HG03469 (cell line): ENCODE measurements around the gene SCTR.

Experiments
- ATAC-seq: cut with Tn5 transposase; IDR thresholded peaks from one replicate; pipeline ENCODE4 v1.9.1; 2021; ENCODE audit warnings: mild to moderate bottlenecking, moderate library complexity, moderate number of reproducible peaks; ENCODE audit not compliant: unreplicated experiment

SCTR gene

DNA sequence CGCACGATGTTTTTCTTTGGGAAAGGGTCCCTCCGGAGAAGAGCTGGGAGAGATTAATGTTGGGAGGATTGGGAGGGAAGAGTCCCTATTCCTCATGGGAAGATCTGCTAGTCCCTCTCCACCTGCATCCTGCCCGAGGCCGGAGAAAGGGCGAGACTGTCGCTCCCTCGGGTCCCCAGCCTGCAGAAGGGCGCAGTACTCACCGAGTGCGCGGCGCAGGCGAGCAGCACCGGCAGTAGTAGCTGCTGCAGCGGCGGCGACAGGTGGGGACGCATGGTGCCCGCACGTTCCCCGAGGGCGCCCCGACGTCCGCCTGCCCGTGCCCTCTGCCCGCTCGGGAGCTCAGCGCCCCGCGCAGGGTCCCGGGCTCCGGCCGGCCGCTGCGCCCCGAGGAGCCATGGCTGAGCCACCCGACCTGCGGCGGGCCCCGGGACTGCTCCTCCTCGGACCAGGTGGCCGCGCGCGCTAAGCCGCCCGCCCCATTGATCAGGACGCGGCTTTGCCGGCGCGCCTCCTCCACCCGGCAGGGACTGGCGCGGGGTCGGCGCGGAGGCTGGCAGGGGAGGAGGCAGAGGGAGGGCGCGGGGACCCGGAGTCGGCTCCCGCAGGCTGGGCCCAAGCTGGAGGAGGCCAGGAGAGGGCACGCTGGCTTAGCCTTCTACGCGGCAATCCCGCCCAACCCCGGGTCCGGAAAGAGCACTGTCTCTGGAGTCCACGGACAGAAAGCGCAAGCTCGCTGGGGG, at the start of gene SCTR:
Gene SCTR, minus strand, starts transcription at position 532 of the 743 bp plus-strand sequence. Its CDS starts 257 bp downstream, at position 275.
- no peak for ATAC-seq

DNA sequence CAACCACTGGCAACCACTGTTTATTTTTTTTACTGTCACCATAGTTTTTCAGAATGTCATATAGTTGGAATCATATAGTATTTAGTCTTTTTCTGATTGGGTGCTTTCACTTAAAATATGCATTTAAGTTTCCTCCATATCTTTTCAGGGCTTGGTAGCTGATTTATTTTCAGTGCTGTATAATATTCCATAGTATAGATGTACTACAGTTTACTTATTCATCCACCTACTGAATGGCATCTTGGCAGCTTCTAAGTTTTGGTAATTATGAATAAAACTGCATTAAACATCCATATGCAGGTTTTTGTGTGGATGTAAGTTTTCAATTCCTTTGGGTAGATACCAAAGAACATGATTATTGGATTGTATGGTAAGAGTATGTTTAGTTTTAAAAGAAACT, 43.0 kb upstream of the SCTR start:
- ATAC-seq = no peak

DNA sequence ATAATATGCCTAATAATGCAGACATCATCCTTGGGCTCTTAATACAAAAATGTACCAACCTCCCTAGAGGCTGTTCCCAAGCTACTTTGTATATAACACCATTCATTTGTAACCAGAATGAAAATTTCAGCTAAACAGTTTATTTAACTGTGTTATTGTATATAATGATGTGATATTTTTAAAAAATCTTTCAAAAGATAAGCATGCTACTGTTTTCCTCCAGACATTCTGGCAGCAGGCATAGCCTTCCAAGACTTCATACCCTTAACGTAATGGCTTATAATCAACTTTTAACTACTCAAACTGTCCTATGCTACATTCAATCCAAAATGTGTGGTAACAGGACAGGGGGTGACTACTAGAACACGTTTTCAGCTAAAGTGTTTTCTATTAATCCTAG, 41.2 kb upstream of the SCTR start:
- no peak for ATAC-seq

DNA sequence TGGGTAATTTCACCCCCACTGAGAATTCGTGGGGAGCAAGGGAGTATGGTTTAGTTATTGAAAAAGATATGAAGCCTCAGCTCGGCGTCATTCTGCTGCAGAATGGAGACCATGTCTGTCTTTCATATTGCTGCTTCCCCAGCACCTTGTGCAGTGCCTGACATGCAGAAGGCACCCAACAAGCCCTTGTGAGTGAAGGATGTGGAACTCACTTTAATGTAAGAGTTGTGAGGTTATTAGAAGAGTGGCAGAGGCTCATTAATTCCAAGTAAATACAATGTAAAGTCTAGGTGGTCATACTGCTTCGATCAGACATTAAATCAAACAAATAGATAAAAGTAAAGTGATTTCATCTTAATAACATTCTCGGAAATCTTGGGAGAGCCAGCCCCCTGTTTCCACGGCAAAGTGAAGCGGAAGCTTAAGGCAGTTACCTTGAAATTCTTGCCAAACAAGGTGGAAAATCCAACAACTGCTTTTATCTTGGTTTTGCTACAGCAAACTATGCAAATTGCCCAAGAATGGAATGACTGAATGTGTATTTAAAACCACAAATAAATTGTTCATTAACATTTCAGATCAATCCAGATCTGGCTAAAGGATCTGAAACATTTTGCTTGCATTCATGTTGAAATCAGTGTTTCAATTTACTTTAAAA, 29.5 kb upstream of the SCTR start:
- ATAC-seq = no peak

DNA sequence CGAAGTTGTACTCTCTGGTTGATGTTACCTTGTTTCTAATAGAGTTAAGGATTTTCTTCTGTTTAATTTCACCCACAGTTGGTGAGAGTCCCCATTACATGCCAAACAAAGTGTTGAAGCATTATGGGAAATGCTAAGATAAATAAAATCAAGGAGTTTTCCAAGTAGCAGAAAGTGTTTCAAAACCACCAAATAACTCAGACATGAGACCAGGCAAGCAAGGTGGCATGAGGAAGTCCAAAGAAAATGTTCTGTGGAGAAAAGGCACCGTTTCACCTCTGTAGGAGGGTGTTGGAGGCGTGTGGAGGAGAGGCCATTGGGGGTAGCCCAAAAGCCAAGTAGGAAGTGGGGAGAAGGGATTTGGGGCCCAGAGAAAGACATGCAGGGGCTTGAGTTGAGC, 28.6 kb upstream of the SCTR start:
- ATAC-seq = no peak

DNA sequence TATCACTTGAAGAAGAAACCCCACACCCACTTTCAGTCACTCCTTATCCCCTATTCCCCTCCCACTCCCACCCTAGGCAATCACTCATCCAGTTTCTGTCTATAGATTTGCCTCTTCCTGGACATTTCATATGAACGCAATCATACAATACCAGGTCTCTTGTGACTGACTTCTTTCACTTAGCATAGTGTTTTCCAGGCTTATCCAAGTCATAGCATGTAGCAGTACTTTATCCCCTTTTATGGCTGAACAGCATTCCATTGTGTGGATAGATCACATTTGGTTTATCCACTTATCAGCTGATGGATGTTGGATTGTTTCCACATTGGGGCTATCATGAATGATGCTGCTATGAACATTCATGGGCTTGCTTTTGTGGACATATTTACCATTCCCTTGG, 26.6 kb upstream of the SCTR start:
- no peak for ATAC-seq

DNA sequence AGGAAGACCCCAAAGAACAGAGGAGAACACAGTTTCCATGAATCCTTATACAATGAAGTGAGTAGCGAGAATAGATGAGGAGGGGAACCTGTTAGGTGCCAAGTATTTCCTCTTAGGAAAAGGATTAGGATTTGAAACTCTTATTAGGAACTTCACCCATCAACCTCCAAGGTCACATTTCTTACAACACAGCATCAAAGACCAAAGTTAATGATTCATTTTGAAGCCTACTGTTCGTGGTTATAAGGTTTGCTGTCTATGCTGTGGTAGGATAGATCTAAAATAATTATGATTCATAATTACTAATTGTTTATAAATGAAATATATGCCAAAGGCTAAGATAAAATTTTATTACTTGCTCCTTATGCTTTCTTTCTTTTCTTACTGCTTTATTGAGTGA, 26.1 kb upstream of the SCTR start:
- ATAC-seq = no peak

DNA sequence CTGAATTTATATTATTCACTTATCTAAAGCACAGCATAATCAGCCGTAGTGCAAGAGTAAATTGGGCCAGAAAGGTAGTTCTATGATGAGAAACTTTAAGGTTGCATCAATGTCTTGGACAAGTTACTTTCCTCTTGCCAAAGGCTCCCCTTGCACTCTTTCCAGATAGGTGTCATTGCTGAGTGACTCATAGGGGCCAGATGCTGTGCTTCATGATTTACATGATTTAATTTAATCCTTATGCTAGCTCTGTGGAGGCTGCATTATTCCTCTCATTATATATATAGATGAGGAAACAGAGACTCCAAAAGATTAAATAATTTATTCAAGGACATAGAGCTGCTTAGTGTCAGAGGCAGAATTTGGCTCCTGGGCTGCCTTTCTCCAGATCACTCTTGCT, 25.0 kb upstream of the SCTR start:
- ATAC-seq = no peak

DNA sequence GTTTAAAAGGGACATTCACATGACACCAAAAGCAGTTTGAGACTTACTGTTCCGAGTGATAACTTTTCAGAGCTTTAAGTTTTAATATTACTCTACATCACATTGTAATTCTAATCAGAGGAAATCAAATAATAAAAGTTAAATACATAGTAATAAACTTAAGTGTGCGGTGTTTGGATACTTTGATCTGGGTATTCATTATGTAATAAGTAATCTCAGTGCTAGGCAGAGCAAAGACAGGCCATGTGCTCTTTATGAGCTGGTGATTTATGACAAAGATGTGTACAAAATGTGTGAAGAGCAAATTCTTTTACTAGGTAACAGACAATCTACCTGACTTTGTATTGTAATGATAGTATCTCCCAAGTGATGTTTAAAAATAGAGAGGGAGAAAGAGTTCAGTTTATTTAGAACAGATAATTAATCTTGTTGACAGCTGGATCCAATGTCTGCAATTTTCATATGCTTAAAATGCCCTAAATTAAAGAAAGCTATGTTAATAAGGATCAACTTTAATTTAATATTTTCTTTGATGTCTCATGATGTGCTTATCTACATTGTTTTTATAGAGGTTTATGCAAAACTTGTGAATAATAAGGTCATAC, 24.3 kb upstream of the SCTR start:
- ATAC-seq = no peak

DNA sequence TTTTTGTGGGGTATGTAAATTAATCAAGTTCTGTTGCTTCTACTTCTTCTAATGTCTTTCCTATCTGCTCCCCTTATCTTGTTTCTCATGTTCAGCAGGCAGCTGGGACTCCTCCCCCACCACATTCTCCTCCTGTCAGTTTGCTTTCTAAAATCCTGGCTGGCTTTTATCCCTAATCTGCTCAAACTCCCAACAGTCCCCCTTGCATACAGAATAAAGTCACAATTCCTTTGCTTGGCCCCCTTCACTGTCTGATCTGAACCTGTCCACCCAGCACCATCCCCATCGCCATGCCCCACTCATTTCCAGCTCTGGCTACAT, 22.1 kb upstream of the SCTR start:
- no peak for ATAC-seq

DNA sequence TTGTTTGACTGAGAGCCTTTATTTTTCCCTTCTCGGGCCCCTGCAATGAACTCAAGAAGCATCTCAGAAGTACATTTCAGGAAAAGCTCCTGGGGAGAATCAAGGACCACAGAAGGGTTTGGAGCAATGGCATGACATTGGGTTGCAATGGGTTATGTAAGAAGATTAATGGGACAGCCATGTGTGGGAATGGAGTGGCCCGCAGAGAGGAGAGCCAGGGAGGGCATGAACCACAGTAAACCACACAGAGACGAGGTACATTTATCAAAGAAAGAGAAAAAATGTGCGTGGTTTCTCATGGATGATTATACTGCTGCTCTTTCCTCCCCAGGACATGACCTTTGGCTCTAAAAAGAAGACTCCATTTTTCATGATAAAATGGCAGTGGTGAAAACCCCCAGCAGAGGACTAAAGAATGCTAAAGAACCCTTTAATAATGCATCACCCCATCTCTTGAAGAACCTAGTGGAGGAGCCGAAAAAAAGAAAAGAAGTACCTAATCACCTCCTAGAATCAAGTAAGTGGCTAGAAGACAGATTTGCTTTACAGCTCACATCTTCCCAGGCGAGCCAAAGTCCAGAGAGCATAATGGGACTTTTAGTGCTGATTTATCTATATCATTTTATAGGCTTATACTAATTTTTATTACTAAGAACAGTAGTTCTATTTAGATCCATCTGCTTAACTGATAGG, 21.6 kb upstream of the SCTR start:
- ATAC-seq = no peak

DNA sequence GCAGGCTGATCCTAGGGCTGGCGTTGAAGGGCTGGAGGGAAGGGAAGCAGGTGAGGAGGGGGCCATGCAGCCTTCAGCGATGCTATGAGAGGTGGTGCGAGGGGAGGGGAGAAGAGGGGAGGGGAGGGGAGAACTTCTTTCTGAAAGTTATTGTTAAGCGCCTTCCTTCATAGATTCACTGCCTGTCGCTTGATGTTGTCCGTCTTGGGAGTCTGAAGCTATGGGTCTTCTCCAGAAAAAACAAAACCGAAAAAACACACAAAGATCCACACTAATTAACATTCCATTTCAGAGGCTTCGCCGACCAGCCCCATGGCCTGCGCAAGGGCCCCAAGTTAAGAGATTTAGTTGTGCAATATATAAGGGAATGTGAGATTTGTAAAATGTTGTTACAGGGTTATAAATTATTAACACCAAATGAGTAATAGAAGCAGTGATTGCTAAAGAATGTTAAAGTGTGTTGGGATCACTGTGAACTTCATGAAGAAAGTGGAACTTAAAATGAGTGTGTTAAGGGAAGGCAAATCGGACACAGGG, 20.7 kb upstream of the SCTR start:
- ATAC-seq = no peak

DNA sequence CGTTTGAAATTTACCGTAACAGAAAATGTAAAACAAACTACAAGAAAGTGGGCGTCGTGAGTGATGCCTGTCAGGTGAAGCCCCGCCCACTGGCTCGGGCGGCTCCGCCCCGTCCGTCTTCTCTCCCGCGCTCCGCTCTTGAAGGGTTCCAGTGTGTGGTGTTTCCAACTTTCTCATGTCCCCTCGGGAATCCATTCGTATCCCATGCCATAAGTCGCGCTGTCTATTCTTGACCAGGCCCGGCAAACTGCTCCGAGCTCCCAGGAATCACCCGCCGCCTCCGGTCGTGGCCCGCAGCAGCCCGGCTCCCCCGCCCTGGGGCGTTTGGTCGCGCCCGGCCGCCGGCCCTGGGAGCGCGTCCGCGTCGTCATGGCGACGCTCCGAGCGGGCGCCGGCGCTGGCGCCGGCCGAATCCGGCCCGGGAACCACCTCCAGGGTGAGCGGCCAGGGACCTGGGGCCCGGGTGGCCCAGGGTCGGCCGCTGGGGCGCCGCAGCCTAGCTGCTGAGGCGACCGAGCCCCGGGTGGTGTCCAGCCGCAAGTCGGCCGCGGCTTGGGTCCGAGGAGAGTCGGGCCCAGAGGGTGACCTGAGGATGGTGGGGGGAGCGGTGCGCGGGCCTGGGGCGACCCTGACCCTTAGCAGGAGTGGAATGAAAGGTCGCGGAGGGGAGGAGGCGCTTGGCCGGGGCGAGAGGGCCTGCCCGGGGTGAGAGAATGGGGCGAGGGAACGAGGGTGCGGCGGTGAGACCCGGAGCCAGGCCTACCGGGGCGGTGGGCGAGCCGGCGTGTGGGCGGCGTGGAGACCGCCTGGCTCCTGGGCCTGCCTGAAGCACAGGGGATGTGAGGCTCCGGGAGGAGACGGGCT, 20.0 kb upstream of the SCTR start, which contains the start of gene CFAP221:
Gene CFAP221, plus strand, starts transcription at position 375 of the 864 bp plus-strand sequence. CDS start 1,683 bp downstream, outside the sequence.
- peak; percentile 46 for ATAC-seq

DNA sequence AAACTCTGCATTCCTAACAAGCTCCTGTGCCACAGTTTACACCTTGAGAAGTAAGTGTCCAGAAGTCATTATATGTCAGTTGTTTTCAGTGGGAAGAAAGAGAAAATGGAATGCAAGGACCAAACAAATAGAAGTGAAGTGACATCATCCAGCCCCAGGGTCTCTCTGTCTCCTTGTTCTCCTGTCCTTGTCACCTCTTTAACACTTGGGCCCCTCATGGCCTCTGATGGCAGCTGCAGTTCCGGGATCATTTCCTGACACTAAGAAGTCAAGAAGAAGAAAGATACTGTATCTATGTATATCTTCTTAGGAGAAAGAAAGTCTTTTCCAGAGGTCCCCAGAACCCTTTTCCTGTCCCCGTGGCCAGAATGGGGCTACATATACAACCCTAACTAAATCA, 17.2 kb upstream of the SCTR start:
- ATAC-seq = no peak

DNA sequence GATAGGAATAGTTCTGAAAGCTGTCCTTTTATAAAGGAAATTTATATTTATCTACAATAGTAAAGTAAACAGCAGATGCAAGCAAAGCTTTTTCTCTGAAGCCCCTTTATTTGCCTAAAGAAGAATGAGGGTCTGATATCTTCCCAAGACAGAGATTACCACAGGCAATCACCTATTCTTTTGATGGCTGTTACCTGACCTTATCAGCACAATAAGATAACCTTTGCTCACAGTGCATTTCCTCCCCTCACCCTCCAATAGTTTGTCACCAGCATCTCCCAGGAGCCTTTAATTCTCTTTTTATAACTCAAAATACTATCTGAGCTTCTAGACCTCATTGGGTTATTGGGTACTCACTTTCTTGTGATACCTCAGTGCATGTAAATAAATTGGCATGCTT, 13.5 kb upstream of the SCTR start:
- no peak for ATAC-seq

DNA sequence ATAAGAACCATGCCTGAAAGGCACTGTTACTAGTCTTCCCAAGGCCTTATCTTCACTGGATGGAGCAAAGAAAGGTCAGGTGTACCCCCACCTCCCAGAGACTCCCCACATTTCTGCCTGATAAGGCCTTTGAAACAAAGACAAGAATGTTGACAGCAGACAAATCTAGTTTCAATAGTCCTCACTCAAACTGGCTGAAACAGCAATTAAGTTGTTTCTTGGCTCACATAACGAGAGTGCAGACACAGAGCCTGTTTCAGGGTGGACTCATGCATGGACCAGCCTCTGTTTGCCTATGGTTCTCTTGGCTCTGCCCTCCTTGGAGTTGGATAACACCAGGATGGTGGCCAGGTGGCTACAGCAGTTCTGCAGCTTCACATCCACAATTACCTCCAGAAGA, 12.4 kb upstream of the SCTR start:
- no peak for ATAC-seq

DNA sequence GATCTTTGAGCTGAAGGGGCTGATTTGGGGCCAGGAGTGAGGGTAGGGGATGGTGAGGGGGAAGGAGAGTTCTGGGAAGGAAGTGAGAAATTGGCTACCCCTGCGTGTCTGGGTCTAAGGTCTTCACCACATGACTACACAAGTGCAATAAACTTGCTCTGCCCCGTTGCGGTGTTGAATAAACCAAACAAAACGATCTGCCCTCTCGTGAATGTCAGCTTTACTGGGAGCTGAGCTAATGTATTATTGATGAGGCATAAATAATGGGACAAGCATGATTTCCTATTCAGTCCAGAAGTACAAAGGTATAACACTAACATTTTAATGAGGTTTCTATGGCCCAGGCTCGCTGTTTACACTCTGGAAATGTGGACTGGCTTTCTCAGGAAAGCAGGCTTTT, 11.9 kb upstream of the SCTR start:
- no peak for ATAC-seq

DNA sequence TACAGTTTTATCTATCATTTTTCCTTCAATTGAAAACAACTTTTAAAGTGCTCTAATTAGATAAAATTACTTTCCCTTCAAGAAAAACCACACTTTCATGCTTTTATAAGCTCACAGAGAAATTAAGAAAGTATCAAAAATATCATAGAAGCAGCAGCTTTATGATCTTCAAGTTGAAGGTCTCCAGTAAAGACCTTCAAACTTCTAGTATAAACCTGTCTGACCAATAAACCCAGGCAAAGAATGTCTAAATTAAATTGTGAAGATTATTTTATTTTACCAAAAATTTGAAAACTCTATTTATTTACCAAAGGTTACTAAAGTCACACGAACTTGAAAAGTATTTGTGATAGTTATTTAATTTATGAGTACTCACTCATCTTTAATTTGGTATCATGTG, 9.3 kb upstream of the SCTR start:
- no peak for ATAC-seq

DNA sequence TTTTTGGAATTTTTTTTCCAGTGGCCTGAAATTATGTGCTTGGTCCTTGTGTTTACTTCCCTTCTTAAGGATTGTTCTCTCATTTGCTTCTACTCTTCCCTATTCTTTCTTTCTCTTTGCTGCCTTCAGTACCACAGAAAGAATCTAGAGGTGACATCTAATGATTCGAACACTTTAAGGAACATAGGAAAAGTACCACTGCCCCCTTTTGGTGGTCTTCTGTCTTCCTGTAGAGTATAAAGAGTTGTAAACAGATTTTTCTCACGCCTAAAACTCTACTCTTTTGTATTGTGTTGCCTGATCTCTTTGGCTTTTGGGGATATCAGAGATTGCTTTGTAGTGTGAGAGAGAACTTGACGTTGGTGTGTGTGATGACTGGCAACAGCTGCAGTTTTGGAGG, 7.0 kb upstream of the SCTR start:
- no peak for ATAC-seq

DNA sequence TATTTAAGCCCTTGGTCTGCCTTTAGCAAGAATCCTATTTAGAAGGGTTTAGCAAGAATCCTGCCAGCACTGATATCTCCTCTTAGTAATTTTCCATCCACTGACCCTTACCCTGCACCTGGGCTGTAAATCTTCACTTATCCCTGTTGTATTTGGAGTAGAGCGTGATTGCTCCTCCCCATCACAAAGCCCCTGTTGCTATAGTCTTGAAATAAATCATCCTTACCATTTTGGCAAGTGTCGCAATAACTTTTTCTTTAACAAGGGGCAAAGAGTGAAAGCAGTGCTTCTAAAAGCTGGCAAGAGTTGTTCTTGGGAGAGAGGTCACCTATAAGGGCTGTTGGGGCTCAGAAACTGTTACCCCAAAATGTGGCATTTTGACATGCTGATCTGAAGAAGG, 3.7 kb upstream of the SCTR start:
- ATAC-seq = no peak

DNA sequence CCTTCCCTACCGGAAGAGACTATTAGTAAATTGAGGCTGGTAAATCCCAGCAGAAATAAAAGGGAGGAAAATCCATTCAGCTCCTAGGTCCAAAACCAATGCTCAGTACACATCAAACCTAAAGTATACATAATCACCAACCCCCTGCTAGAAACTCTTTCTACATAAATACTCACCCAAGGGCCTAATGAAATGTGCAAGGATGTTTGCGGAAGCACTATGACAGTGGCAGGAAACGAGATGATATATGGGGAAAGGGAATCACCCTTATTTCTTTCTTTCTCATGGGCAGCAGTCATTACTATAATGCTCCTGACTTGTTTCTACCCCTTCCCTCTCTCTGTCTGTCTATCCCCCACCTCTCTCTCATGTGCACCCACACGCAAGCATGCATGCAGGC, 1.3 kb upstream of the SCTR start:
- no peak for ATAC-seq
